Measurements from ENCODE around the gene SH3GL2.

DNA sequence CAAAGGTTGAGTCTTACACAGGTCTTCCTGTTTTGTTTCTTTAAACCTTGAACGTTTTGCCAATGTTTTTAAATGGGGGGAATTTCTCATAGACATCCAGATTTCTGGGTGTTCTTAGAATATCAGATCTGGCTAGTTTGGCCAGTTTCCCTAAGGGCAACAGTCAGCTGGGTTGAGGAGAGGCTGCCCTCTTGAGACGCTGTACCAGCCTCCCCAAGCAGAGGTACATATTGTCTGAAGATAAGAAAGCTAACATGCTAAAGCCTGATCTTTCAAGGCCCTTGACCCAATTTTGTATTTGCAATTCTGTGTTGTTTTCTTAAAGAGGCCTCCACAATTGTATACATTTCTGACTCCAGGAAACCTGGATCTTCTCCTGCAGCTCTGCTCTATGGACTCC lies 21.9 kb upstream of the SH3GL2 start:
- TF ChIP-seq, protein P1, sequence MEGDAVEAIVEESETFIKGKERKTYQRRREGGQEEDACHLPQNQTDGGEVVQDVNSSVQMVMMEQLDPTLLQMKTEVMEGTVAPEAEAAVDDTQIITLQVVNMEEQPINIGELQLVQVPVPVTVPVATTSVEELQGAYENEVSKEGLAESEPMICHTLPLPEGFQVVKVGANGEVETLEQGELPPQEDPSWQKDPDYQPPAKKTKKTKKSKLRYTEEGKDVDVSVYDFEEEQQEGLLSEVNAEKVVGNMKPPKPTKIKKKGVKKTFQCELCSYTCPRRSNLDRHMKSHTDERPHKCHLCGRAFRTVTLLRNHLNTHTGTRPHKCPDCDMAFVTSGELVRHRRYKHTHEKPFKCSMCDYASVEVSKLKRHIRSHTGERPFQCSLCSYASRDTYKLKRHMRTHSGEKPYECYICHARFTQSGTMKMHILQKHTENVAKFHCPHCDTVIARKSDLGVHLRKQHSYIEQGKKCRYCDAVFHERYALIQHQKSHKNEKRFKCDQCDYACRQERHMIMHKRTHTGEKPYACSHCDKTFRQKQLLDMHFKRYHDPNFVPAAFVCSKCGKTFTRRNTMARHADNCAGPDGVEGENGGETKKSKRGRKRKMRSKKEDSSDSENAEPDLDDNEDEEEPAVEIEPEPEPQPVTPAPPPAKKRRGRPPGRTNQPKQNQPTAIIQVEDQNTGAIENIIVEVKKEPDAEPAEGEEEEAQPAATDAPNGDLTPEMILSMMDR (conservative IDR thresholded peaks at IDR 0.05), result no peak
- TF ChIP-seq ZFX (IDR thresholded peaks at IDR 0.05), result no peak

Measured in C4-2B (cell line).